Gastrocnemius medialis (tissue), 4 donors: ENCODE results near the gene ZDHHC11.
"Not testable (repeated sequence)": the region's sequence is repeated elsewhere in the genome, so short reads cannot be mapped to it uniquely, and the experiment has no call there.

Experiments used
- POLR2A ChIP-seq, 2 donors: fragments of 450-650 bp; IDR thresholded peaks; one replicate each; pipeline ENCODE4 v1.6.1; 2017; ENCODE audit warnings: antibody characterized with exemption in 2 of 2, mild to moderate bottlenecking in 2 of 2, moderate library complexity in 2 of 2
- TF ChIP-seq, protein P1 (sequence below), 5 experiments: fragments of 450-650 bp in 3 of 5; fragments of 200-600 bp in 2 of 5; sonication (generic) in 2 of 5; IDR thresholded peaks in 4 of 5; conservative IDR thresholded peaks in 1 of 5; 1 replicate in 4 of 5; 2 replicates in 1 of 5; pipeline ENCODE4 v1.5.1; 2016 to 2019; ENCODE audit warnings: antibody characterized with exemption in 5 of 5, mild to moderate bottlenecking in 3 of 5, moderate library complexity in 3 of 5

DNA sequence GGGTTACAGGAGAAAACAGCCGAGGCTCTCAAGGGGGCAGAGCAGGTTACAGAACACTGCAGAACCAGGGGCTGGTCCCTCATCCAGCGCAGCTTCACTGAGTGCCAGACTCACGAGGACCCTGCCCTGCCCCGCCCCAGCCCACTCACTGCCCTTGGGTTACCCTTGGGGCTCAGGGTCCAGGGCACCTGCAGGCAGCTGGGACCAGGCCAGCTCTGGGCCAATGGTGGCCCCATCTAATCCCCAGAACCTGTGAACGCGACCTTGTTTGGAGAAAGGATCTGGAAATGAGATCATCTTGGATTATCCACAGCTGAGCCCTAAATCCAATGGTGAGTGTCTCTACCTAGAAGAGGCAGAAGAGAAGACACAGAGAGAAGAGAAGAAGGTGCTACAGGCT is 72.4 kb downstream of the ZDHHC11 start:
- TF ChIP-seq POLR2A (IDR thresholded peaks at IDR 0.05): not testable (repeated sequence)
- TF ChIP-seq, protein P1, sequence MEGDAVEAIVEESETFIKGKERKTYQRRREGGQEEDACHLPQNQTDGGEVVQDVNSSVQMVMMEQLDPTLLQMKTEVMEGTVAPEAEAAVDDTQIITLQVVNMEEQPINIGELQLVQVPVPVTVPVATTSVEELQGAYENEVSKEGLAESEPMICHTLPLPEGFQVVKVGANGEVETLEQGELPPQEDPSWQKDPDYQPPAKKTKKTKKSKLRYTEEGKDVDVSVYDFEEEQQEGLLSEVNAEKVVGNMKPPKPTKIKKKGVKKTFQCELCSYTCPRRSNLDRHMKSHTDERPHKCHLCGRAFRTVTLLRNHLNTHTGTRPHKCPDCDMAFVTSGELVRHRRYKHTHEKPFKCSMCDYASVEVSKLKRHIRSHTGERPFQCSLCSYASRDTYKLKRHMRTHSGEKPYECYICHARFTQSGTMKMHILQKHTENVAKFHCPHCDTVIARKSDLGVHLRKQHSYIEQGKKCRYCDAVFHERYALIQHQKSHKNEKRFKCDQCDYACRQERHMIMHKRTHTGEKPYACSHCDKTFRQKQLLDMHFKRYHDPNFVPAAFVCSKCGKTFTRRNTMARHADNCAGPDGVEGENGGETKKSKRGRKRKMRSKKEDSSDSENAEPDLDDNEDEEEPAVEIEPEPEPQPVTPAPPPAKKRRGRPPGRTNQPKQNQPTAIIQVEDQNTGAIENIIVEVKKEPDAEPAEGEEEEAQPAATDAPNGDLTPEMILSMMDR (IDR thresholded peaks at IDR 0.05 in 4 of 5, conservative IDR thresholded peaks at IDR 0.05 in 1 of 5): not testable (repeated sequence)
